Measurements from ENCODE around the gene S100A11.

Gene S100A11

GRCh38 chr1:152042030-152042429 lies 5.2 kb upstream of the S100A11 start:
- CTCF ChIA-PET = interaction anchor here (0.6 kb wide), 1 partner anchor 66 kb away, joined by 3 read pairs; no protein-coding TSS in a partner anchor
- POLR2A ChIA-PET (ENCODE audit: low non-redundant PET) = no interaction called here
- no peak for TF ChIP-seq CTCF (conservative IDR thresholded peaks at IDR 0.05; ENCODE audit: low read depth)
- DNase-seq (ENCODE audit: low spot score) = no peak
- H3K27ac ChIP-seq = no peak overlapping the region

- ChIA-PET CTCF (no interaction called here), POLR2A (ENCODE audit: low non-redundant PET) (no interaction called here)
- TF ChIP-seq CTCF (conservative IDR thresholded peaks at IDR 0.05; ENCODE audit: low read depth) = no peak
- H3K27ac ChIP-seq = no peak overlapping the region
- no peak for DNase-seq (ENCODE audit: low spot score)
Measured at GRCh38 chr1:152039886-152040285, 3.1 kb upstream of the S100A11 start.

- CTCF ChIA-PET = no interaction called here
- no peak for TF ChIP-seq CTCF (conservative IDR thresholded peaks at IDR 0.05; ENCODE audit: low read depth)
- H3K27ac ChIP-seq = no peak overlapping the region
- DNase-seq (ENCODE audit: low spot score) = no peak
- POLR2A ChIA-PET (ENCODE audit: low non-redundant PET) = no interaction called here
Measured at GRCh38 chr1:152039461-152039860, 2.7 kb upstream of the S100A11 start.

GRCh38 chr1:152038871-152039270 lies 2.1 kb upstream of the S100A11 start:
- CTCF ChIA-PET = no interaction called here
- DNase-seq (ENCODE audit: low spot score) = no peak
- H3K27ac ChIP-seq = no peak overlapping the region
- POLR2A ChIA-PET (ENCODE audit: low non-redundant PET) = no interaction called here
- TF ChIP-seq CTCF (conservative IDR thresholded peaks at IDR 0.05; ENCODE audit: low read depth) = no peak

GRCh38 chr1:152035539-152036266 lies 1.1 kb downstream of the S100A11 start:
- H3K27ac ChIP-seq = peak overlapping the region; percentile 97
- CTCF ChIA-PET = interaction anchor here (1.4 to 2.1 kb wide), 2 partner anchors 12 to 13 kb away, joined by 4 to 6 read pairs; no protein-coding TSS in a partner anchor
- TF ChIP-seq CTCF (conservative IDR thresholded peaks at IDR 0.05; ENCODE audit: low read depth) = no peak
- POLR2A ChIA-PET (ENCODE audit: low non-redundant PET) = interaction anchor here (1.5 to 2.2 kb wide), 2 partner anchors 12 to 147 kb away, joined by 5 to 8 read pairs; no protein-coding TSS in a partner anchor
- peak; percentile 44 for DNase-seq (ENCODE audit: low spot score)

GRCh38 chr1:152034654-152035538 lies 1.9 kb downstream of the S100A11 start:
- peak; percentile 85 for TF ChIP-seq CTCF (conservative IDR thresholded peaks at IDR 0.05; ENCODE audit: low read depth)
- DNase-seq (ENCODE audit: low spot score) = peak; percentile 79
- peak overlapping the region; percentile 97 for H3K27ac ChIP-seq
- ChIA-PET CTCF (interaction anchor here (0.6 to 2.1 kb wide), 14 partner anchors 11 to 94 kb away, joined by 3 to 7 read pairs (median 4); no protein-coding TSS in a partner anchor), POLR2A (ENCODE audit: low non-redundant PET) (interaction anchor here (0.6 to 2.2 kb wide), 3 partner anchors 13 to 148 kb away, joined by 3 to 8 read pairs (median 5); no protein-coding TSS in a partner anchor)

Data from RWPE1 (cell line).